GM12872 (cell line): ENCODE results near the gene KIRREL3.

ENCODE experiments used
- TF ChIP-seq, protein P1 (sequence below): IDR thresholded peaks from 3 replicates; pipeline ENCODE4 v1.5.1; 2011; ENCODE audit warnings: low read depth, mild to moderate bottlenecking, low read length, moderate library complexity; ENCODE audit not compliant: insufficient read depth

Gene KIRREL3

DNA sequence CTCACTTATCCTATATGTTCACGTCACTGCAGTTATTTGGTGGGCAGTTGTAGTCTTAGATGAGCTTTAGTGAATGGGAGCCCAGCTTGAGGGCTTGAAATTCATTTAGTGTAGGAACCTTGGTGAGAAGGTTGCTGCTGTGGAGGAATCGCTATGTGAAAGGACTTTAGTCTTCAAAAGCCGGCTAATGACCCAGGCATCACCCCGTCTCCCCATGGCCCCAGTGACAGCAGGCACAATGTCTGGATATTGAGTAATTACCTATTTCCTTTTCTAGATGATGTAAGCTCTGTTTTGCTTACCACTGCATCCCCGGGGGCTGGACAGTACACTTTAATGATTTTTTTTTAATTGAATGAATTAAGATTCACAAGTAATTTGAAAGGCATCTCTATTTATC lies 361.9 kb downstream of the KIRREL3 start:
- TF ChIP-seq, protein P1, sequence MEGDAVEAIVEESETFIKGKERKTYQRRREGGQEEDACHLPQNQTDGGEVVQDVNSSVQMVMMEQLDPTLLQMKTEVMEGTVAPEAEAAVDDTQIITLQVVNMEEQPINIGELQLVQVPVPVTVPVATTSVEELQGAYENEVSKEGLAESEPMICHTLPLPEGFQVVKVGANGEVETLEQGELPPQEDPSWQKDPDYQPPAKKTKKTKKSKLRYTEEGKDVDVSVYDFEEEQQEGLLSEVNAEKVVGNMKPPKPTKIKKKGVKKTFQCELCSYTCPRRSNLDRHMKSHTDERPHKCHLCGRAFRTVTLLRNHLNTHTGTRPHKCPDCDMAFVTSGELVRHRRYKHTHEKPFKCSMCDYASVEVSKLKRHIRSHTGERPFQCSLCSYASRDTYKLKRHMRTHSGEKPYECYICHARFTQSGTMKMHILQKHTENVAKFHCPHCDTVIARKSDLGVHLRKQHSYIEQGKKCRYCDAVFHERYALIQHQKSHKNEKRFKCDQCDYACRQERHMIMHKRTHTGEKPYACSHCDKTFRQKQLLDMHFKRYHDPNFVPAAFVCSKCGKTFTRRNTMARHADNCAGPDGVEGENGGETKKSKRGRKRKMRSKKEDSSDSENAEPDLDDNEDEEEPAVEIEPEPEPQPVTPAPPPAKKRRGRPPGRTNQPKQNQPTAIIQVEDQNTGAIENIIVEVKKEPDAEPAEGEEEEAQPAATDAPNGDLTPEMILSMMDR, result no peak

DNA sequence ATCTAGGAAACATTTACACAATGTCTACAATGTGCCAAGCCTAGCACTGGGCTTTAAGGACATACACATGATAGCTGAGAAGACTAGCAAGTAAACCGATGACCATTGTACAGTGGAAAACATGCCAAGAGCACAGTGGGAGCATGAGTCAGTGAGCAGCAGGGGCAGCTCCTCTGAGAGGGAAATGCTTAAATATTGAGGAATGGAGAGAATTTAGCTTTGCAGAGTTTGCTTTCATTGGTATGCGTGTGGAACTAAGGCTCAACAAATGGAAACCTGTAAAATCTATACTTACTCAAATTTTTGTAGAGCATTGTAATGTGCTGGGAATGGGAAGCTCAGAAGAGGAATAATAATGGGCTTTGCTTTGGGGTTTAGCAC lies 362.8 kb downstream of the KIRREL3 start:
- TF ChIP-seq, protein P1, result no peak

DNA sequence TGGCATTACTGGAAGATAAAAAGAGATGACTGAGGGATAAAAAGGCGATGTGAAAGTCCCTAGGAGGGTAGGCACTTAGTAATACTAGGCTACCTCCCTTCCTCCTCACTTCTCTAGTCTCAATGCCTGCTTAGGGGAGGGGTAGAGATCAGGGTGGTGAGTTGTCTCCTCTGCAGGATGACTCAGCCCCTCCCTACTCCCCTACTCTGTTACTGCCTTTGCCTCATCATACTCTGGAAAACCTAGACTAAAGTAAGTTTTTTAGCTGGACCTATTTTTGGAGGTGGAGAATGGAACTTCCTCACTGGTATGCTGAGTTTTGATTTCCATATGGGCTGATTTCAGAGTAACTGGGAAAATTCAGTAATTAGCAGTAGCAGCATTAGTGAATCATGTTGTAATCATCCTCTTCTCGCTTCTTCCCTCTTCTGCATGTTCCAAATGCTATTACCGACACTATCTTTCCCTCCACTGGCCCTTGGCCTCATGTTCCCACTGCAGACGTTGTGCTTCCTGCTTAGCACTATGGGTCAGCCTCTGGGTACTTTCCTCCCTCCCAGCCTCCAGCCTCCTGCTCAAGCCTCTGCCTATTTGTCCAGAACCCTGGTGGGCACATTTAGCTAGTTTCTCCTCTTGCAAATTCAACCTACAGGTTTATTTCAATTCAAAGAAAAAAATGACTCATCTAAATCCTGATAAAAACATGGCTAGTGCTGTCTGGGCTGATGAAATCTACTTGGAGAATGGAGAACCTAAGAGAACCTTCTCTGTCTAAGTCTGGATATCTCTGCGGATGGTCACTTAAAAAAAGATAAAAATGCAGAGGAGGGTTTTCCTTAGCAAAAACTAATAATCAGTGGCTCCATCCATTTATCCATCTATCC lies 363.4 kb downstream of the KIRREL3 start:
- TF ChIP-seq, protein P1, result no peak

DNA sequence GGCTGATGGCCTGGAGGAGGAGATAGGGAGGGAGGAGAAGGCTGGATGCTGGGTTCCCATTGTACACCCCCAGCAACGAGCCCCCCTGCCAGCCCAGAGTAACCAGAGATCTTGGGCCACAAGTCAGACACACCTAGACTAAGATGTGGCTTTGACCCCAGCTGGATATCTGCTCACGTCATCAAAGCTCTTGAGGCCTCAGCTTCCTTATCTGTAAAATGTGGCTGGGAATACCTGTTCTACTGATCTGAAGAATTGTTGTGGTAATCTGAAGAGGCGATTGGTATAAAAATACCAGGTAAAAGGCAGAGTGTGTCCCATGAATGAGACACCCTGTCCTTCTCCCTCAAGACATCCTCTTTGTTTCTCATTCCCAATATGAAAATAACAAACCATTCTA lies 365.1 kb downstream of the KIRREL3 start:
- TF ChIP-seq, protein P1, result no peak

DNA sequence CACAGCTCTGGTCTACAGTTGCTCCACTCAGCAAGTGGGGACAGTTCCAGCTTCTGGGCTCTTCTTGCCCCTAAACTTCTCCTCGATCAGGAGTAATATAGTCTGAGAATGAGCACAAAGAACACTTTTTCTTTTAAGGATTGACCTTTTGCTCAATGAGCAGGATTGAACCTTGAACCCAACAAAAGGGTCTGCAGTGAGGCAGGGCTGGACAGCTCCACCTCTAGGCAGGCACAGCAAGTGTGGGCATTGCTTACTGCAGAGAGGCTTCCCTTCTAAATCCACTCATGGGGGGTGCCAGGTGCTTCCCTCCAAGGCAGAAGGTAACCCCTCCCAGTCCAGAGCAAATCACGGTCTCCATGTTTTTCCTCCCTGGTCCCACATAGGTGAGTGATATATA lies 365.6 kb downstream of the KIRREL3 start:
- TF ChIP-seq, protein P1, result no peak

DNA sequence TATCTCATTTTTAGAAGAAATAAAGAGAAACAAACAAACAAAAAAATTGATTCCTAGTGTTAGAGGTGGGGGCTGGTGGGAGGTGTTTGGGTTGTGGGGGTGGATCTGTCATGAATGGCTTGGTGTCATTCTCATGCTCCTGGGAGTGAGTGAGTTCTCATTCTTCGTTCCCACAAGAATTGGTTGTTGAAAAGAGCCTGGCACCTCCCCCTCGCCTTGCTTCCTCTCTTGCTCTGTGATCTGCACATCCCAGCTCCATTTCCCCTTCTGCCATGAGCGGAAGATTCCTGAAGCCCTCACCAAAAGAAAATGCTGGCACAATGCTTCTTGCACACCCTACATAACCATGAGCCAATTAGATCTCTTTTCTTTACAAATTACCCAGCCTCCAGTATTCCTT lies 367.2 kb downstream of the KIRREL3 start:
- TF ChIP-seq, protein P1, result no peak

DNA sequence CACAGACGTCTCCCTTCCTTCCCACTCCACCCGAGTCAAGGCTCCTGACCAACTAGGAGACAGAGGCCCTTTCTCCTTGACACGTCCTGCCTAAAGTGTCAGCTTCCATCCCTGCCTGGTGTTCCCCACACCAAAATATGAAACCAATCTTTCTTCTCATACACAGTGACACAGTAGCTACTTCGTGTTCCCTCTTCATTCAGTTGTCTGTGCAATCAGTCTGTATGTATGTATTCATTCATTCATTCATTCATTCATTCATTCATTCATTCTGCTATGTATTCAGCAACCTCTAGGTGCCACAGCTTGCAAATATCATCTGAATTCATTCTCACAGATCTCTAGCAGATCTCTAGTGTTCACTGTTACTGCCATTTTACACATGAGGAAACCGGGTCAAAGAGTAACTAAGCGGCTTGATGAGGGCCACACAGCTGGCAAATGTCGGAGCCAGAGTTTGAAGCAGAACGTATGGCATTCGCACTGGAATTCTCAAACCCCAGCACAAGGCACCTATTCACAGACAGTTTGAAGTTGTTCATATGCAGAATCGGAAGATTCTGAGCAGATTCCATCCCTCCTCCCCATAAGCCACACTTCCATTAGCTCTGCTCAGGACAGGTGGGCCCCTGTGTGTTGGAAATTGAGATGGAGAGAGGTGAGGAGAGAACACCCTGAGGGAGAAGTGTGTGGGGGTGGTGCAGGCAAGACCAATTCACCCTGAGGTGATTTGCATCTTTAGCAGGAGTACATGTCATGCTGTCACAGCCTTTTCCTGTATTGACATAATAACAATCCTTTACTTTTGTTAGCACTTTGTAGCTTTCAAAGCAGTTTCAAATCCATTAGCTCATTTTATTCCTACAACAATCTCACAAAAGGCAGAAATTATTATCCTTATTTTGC lies 369.4 kb downstream of the KIRREL3 start:
- TF ChIP-seq, protein P1, result no peak
